GM19467 (cell line): ENCODE results near the gene AGT.

Experiments used
- ATAC-seq: cut with Tn5 transposase; IDR thresholded peaks from one replicate; pipeline ENCODE4 v1.9.1; 2021; ENCODE audit warnings: mild to moderate bottlenecking, moderate library complexity; ENCODE audit not compliant: unreplicated experiment

AGT gene

DNA sequence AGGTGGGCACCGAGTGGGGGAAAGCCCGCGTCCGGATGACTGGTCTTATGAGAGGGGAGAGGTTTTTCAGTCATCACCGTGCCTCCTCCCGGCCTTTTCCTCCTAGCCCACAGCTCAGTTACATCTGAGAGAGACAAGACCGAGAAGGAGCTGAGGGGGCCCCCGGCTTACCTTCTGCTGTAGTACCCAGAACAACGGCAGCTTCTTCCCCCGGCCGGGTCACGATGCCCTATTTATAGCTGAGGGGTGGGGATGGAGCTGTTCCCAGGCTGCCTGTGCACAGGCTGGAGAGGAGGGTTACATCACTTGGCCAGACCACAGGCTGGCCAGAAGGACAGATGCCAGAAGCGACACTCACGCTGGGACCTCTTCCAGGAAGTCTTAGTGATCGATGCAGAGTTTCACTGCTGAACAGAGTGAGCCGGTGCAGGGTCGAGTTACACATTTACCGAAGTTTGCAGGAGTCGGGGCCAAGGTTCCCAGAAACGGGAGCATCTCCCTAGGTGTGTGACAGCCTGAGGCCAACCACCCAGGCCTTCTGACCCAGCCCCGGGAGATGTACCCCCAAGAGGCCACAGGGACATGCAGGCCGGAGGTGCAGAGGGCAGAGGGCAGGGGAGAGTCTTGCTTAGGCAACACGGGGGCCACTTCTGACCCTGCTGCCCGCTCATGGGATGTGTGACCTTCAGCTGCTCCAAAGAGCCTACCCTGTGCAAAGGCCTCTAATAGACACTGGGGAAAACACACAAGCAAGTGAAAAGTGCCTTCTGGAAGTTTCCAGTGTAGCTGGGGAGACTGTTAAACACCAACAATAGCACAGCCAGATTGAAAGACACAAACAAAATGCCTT lies at the start of gene AGT:
Gene AGT, minus strand, starts transcription at position 208 of the 850 bp plus-strand sequence. CDS start 3,299 bp downstream, outside the sequence.
- no peak for ATAC-seq

DNA sequence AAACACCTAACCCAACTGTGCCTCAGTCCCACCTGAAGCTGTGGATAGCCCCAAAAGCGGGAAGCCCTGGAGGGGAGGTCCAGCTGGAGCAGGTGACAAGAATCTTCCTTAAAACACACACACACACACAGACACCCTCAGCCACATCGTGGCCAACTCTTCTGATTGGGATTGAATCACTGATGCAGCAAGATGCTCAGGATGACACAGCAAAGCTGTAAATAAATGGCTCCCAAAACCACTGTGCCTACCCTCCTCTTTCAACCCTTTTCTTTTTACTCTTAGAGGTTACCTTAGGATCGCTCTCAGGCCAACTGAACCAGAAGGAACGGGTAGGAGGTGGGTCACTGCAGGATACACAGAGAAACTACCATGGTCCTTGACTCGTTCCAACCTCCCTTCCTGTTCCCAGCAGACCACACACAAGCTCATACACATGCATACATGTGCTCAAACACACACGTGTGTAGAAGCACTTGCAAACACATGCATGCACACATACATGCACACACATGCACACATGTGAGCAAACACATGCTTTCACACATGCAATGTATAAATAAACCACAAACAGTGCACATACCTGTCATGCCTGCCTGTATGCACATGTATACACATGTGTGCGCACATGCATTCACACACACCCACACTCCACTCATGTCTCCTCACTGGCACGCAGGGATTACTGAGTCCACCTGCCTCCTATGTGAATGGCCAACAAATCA lies 47.7 kb upstream of the AGT start:
- no peak for ATAC-seq

DNA sequence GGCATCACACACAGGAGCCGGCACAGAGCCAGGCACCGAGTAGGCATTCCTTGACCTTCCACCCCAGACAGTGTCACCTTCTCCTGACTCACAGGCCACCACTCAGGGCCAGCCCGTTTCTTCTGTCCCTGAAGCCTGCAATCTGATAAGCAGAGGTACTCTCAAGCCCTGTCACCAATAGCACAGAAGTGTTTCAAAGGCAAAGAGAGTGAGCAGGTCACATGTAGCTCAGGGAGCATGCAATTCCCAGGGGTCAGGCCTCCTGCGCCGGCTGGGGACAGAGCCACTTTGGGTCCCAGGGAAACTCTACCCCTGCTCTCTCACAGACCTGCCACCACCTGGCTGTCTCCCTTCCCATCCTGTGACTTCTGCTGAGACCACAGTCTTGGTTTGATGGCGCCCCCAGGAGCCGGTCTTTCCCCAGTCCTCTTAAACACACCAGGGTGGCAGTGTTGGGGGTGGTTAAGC lies 46.5 kb upstream of the AGT start:
- no peak for ATAC-seq

DNA sequence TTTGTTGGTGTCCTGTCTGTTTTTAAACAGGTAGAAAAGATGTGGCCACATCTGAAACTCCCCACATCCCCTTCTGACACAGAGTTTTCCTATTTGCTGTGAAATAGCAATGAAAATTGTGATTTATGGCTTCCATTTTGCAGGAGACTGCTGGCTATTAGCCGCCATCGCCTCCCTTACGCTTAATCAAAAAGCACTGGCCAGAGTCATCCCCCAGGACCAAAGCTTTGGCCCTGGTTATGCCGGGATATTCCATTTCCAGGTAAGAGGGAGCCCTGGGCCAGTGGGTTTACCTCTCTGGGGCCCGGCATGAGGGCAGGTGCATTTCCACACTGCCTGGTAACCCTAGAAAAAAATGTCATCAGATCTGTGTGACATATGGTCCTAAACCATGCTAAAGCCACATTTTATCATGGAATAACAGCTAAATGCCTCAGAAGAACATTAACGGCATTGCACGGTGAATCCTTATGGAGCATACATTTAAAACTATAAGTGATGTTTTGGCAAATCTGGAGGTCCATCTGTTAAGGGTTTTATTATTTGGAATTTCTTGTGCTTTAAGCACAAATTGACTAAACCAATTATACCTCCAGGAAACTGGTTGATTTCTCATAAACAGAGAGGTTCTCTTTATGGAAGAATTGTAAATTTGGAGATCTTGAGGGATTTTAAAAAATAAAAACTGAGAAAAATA lies 45.6 kb upstream of the AGT start:
- ATAC-seq = no peak

DNA sequence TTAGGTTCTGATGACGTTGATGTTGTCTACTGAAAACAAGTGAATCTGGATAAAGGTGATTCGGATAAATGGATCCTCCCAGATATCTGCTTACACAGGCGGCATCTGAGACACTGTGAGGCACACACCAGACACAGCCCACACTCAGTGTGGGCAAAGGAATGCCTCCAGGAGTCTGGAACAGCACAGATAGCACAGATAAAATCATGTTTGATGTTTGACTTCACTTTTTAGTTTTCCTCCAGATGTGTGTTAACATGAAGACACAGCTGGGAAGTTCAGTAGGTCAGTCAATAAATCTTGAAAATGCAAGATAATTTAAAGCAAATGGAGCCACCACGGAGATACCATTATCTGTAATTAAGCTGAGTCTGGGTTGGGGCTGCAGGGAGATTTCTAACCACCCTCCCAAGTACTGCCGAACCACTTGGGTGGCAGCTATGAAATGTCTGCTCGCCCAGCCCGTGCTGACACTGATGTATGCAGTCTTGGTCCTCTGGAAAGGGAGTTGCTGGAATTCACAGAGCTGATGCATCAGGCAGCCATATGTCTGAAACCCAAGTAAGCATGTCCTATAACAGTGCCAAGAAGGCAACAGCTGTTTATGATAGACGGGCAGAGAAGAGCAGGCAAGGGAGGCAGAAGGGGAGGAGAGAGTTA lies 44.9 kb upstream of the AGT start:
- ATAC-seq = no peak

DNA sequence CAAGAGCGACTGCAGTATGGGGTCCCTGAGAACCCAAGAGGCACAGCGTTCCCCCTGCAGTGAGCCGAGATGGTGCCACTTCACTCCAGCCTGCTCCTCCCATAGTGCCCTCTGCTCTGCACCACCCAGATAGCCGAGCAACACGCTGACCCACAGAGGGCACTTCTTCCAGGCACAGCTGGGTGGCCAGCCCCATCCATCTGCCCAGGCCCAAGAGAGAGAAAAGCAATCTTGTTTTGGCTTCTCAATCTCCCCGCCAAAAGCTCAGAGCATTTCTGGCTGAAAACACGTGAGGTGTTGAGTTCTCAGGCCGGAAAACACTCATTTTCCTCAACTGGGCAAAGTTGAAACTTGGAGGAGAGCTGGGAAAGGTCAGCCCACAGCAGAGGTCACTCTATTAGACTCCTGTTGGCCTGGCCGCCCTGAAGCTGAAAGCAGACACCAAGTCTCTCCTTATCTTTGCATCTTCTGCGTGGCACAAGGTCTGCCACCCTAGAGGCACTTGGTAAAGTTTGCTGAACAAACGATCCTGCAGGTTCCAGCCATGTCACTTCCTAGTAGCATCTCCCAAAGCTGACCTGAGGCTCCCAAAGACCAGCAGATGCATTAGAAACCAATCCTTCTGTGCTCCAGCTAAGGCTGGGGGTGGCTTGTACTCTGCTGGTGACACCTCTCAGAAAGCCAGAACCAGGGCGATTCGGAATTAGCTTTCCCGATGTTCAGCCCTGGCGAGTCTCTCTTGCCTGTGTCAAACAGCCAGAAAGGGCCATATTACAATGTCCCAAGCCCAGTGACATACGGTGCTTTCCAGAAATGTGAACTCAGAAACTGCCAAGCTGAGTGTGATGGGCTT lies 44.2 kb upstream of the AGT start:
- no peak for ATAC-seq

DNA sequence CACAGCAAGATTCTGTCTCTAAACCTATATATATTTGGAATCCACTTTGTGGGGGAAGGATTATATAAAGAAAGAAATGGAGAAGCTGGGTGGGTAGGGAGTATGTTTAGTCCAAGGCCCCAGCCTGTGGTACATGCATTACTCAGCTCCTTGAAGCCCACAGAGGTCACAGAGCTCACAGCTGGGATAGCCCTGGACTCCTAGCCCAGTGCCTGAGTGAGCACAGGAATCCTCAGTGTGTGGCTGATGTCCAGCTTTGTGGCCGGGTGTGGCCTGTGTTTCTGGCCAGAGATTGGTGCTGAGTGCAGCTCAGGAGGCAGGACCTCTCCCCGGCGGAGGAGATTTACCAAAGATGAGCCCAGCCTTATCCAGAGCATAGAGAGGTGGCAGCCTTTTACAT lies 40.9 kb upstream of the AGT start:
- no peak for ATAC-seq

DNA sequence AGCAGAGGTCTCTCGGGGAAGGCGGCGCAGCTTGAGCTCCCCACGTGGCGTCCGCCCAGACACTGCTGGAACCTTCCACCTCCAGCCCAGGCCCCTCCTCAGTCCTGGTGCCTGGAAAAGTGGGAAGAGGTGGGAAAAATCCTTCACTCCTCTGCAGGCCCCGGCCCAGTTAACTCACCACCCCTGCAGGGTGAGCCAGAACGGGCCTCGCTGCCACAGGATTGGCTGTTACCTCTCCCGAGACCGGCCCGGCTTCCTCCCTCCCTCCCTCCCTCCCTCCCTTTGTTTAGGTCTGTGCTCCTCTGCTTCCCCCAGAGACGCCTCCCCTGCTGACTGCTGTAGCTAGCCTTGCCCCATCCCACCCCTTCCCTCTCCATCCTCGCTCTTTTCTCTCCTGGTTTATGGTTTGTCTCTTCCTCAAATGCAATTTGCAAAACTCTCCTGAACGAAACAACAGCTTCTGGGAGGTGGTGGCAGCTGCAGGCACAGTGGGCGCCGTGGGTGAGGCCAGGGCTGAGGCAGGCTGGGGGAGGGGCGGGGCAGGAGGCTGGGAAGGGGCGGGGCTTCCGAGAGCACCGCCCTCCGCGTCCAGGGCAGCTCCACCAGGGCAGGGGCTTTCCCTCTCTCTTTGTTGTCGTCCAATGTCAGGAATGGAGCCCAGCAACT lies 39.8 kb upstream of the AGT start:
- ATAC-seq = no peak

DNA sequence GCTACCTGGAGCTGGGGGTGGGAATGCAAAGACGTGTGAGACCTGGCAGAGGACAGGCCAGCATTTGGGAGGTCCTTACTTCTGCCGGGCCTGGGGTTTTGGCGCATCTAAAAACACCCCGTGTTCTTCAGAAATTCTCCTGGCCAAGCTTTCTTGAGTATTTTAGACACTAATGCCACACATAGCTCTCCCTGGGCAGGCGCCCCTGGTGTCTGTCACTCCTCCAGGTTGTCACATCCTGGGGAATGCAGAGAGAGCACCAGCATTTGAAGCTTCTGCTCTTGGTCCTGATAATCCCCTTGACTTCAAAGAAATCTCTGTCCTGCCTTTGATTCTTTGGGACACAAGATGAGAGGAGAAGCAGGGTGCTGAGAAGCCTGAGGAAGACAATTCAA lies 39.3 kb upstream of the AGT start:
- no peak for ATAC-seq

DNA sequence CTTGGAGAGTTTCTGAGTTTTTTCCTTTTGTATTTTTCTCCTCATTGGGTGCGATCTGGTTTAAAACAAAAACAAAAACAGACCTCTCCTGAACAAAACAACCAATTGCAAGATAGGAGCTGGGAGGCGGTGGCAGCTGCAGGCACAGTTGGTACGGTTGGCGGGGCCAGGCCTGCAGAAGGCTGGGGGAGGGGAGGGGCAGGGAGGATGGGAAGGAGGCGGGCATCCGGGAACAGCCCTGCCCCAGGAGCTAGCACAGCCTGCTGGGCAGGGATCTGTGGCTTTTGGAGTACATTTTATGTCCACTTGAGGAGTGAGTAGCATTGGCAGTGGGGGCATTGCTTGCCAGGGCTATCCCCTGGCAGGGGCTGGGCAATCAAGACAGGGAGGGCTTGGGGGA lies 38.5 kb upstream of the AGT start:
- no peak for ATAC-seq

DNA sequence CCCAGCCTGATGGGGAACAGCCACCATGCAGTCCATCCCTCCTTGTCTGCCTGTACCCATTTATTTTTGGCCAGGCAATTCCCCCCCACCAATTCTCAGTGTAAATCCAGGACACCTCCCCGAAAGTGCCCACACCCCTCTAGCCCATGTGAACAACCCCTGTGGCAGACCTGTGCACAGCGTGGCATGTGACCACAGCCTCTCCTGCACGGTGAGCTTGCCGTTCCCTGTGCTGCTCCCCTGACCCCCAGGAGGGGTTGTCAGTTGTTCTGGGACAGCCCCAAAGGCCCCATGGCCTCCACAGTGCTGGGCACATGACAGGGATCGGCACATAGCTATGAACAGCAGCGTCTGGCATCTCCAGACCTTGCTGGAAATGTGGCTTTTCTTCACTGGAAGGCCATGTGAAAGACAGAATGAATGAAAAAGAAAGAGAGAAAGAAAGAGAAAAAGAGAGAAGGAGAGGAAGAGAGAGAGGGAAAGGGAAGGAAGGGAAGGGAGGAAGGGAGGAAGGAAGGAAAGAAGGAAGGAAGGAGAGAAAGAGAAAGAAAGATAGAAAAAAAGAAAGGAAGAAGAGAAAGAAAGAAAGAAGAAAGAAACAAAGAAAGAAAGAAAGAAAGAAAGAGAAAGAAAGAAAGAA lies 37.2 kb upstream of the AGT start:
- ATAC-seq = no peak

DNA sequence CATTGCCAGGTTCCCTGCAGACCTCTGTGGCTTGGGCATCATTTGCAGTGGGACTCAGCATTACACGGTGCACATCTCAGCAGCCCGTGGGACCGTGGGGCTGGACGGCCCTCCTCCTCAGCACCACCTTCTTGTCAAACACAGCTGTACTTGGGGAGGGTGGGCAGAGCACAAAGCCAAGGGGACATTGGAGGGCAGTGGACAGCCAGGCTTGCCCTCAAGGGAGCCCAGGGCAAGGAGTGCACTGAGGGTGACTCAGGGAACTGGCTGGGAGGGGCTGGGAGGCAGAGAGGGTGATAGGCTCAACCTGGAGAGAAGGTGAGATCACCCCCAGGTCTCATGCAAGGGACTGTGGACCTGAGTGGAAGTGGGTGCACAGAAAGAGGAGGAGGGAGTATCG lies 36.7 kb upstream of the AGT start:
- ATAC-seq = no peak

DNA sequence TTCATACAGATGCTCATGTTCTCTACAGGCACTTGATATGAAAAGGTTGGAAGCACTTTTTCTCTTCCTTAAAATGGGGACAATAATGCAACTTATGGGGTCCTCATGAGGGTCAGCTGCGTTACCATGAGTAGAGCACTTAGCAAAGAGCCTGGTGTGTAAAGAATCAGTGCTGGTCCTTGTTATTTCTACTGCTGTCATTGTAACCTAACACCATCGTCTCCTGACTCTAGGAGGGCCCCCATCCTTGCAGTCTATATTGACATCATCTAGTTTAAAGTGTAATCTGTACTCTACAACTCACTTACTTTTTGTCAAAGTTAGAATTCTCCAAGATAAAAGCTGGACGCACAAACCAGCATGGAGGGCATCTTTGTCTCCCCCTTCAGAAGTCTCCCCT lies 35.7 kb upstream of the AGT start:
- ATAC-seq = no peak

DNA sequence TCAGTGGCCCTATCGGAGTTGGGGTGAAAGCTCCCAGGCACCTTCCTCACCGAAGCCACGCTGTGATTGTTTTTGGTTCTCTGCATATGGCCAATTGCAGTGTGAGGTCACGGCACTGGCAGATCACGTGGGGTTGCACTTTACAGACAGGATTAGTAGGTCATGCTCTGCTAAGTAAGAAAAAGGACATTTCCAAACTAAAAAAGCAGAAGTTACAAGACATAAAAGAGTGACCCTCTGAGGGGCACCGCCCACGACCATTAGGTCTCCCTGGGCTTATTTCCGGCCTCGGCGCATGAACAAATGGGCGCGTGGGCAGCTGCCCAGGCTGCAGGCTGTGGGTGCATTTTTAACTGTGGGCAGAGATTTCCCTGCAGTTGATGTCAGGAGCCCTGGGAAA lies 35.2 kb upstream of the AGT start:
- no peak for ATAC-seq

DNA sequence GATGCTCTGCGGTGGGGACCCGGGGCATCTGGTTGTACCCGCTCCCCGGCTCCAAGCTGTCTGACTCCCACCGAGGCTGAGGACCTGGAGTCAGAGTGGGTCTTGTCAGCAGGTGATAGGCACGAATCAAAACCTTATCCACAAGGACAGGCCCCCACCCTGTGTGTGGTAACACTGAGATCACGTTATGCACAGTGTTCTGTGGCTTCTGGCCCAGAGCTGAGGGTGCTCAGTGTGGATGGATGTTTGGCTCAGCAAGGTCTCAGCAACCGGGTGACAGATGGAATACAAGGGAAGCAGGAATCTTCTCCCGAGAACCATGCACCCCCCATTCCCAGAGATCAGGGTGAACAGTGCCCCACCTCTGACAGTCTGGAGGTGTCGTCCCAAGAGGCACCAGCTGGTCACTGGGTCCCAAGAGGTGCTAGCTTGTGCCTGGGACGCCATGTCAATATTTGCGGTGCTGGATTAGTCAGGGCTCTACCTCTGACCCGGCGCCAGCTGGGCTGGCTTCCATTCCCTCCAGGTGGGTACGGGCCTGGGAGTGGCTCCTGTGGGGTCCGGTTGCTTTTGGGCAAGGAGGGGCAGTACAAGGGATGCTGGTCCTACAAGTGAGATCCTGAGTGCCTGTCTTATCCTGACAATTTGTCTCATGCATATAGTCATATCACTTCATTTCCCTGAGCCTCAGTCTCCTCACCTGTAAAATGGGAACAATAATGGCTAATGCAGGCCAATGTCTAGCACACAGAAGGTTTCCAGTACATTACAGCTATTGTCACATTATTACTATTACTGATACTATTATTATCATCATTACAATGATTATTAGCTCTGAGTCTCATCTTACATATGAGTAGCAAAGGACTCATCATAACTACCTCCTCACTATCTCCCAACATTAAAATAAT lies 34.2 kb upstream of the AGT start:
- ATAC-seq = no peak

DNA sequence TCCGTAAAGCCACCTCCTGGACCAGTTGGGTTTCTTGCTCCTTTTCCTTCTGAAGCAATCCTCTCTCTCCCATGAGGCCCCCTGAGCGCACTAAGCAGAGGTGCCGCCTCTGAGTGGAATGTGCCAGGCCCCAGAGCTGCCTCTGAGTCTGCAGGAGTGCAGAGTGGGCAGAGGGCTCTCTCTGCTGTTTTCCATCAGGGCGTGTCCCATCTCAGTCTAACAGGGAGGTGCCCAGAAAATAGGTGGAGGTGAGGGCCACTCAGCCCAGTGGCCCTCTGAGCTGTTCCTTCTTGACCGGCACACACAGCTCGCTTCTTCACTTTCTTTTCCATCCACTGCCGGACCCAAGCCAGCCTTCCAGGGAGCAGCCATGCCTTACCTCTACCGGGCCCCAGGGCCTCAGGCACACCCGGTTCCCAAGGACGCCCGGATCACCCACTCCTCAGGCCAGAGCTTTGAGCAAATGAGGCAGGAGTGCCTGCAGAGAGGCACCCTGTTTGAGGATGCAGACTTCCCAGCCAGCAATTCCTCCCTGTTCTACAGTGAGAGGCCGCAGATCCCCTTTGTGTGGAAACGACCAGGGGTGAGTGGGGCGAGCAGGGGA lies 33.3 kb upstream of the AGT start, which contains the start of gene CAPN9:
Gene CAPN9, plus strand, starts transcription at position 262 of the 604 bp plus-strand sequence. Its CDS starts 109 bp downstream, at position 371.
- no peak for ATAC-seq

DNA sequence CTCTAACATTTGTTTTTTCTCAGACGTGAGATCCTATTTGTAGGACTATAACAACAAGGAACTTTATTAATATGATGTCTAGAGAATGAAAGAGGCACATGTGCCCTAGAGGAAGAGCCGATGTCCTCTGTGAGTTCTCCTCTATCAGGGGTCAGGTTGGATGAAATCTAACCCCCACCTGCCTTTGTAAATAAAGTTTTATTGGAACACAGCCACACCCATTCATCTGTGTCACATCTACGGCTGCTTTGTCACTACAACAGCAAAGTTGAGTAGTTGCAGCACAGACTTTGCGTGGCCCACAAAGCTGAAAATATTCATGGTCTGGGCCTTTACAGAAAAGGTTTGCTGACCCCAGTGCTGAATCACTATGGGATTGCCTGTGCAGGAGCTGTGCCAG lies 32.7 kb upstream of the AGT start:
- ATAC-seq = no peak

DNA sequence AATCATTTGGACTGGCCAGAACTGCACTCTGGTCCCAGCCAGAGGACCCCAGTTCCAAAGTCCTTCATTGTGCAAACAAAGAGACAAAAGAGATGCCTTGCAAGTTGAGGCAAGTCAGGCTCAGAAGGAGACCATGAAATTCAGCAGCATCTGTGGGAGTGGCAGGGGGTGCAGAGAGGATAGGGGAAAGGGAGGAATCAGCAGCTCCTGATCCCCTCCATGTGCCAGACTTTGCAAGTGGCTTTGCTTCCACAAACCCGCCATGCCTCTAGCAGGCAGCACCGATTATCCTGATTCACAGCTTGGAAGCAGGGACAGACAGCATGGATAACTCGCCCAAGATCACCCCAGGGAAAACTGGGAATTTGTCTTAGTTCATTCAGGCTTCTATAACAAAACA lies 31.1 kb upstream of the AGT start:
- no peak for ATAC-seq
